Endothelial cell of umbilical vein (primary cell): ENCODE measurements around the gene SCAND1. TPM values are rescaled to one million over a fixed set of nuclear protein-coding genes. Genes with fewer than 3 reads are reported as not detected.

ENCODE experiments used
- BruUV-seq: library from RNA; stranded (reverse); fragments of 400-500 nt; replicated peaks from 2 replicates; lab custom pipeline; 2021; lab: Mats Ljungman, UMichigan
- CTCF ChIA-PET: fragments of 300-600, 350-600 bp; sonication (Branson Sonifier 250); formaldehyde crosslinking; loops from one replicate; lab custom pipeline; 2021; ENCODE audit warnings: antibody characterized with exemption, inconsistent platforms; lab: Charles Lee
- POLR2A ChIA-PET: fragments of 300-600, 350-600 bp; sonication (Branson Sonifier 250); formaldehyde crosslinking; loops from one replicate; lab custom pipeline; 2021; ENCODE audit warnings: antibody characterized with exemption, inconsistent platforms; lab: Charles Lee
- DNase-seq: peaks from one replicate; pipeline ENCODE4 v3.0.0-alpha.2; 2011; ENCODE audit warnings: low read depth, low spot score
- FAIRE-seq: peaks from 2 replicates; lab custom pipeline; 2011; peaks lifted over from hg19 to GRCh38; lab: Jason Lieb, UNC
- H2AFZ ChIP-seq: 2 replicates; pipeline ENCODE4 v1.6.0; 2012; ENCODE audit warnings: low read depth, low read length, control low read depth, inconsistent platforms
- H3K27ac ChIP-seq: 2 replicates; pipeline ENCODE4 v1.5.1; 2011; ENCODE audit warnings: low read depth, mild to moderate bottlenecking, control low read depth, low read length, moderate library complexity; ENCODE audit not compliant: insufficient read depth
- H3K27me3 ChIP-seq, 2 experiments: 2 replicates each; pipeline versions ENCODE4 v1.6.0 to v1.6.1; 2011; ENCODE audit warnings: low read length in 2 of 2, mixed read lengths in 1 of 2; ENCODE audit not compliant: control insufficient read depth in 2 of 2, insufficient read depth in 2 of 2
- H3K36me3 ChIP-seq, 2 experiments: 2 replicates in 1 of 2; 3 replicates in 1 of 2; pipeline ENCODE4 v1.5.1; 2011; ENCODE audit warnings: low read length in 2 of 2, mild to moderate bottlenecking in 1 of 2, moderate library complexity in 1 of 2; ENCODE audit not compliant: control insufficient read depth in 2 of 2, insufficient read depth in 2 of 2; ENCODE audit errors: extremely low read depth in 1 of 2
- H3K4me1 ChIP-seq: 3 replicates; pipeline ENCODE4 v1.5.1; 2011; ENCODE audit warnings: mild to moderate bottlenecking, low read length; ENCODE audit not compliant: control insufficient read depth, insufficient read depth; ENCODE audit errors: extremely low read depth
- H3K4me2 ChIP-seq: 2 replicates; pipeline ENCODE4 v1.6.1; 2011; ENCODE audit warnings: low read length, control low read depth, mixed read lengths; ENCODE audit not compliant: insufficient read depth
- H3K4me3 ChIP-seq, 3 experiments: fragments of 200-600 bp in 1 of 3; sonication (generic), shearing (Covaris generic) in 1 of 3; replicated peaks in 1 of 3; 2 replicates each; pipeline ENCODE4 v1.5.1; 2011 to 2016; ENCODE audit warnings: control low read depth in 3 of 3, low read length in 3 of 3, mild to moderate bottlenecking in 2 of 3, inconsistent platforms in 1 of 3, low read depth in 1 of 3, moderate library complexity in 1 of 3; ENCODE audit not compliant: insufficient read depth in 1 of 3
- H3K79me2 ChIP-seq: 2 replicates; pipeline ENCODE4 v1.6.0; 2012; ENCODE audit warnings: low read length, inconsistent platforms; ENCODE audit not compliant: control insufficient read depth, insufficient read depth
- H3K9ac ChIP-seq: replicated peaks from 2 replicates; pipeline ENCODE3; 2011; ENCODE audit warnings: low read length, control low read depth; ENCODE audit not compliant: insufficient read depth; ENCODE audit errors: extremely low read depth
- H3K9me1 ChIP-seq: replicated peaks from 3 replicates; pipeline ENCODE4 v1.6.0; 2011; ENCODE audit warnings: mild to moderate bottlenecking, low read length; ENCODE audit not compliant: control insufficient read depth, insufficient read depth; ENCODE audit errors: extremely low read depth
- H3K9me3 ChIP-seq: replicated peaks from 2 replicates; pipeline ENCODE4 v1.5.1; 2012; ENCODE audit warnings: low read length, inconsistent platforms; ENCODE audit not compliant: control insufficient read depth, insufficient read depth
- H4K20me1 ChIP-seq: replicated peaks from 2 replicates; pipeline ENCODE3; 2011; ENCODE audit warnings: mild to moderate bottlenecking, low read length; ENCODE audit not compliant: control insufficient read depth, insufficient read depth; ENCODE audit errors: extremely low read depth
- EZH2 ChIP-seq: IDR thresholded peaks from 2 replicates; pipeline ENCODE4 v1.6.1; 2012; ENCODE audit warnings: borderline replicate concordance, low read depth, mild to moderate bottlenecking, moderate library complexity, low read length, inconsistent platforms; ENCODE audit not compliant: severe bottlenecking
- FOS ChIP-seq: IDR thresholded peaks from 2 replicates; pipeline ENCODE4 v1.6.1; 2011; ENCODE audit warnings: mild to moderate bottlenecking, low read length, moderate library complexity, borderline replicate concordance; ENCODE audit not compliant: insufficient read depth
- GATA2 ChIP-seq: IDR thresholded peaks from 2 replicates; pipeline ENCODE4 v1.7.0; 2011; ENCODE audit warnings: low read depth, mild to moderate bottlenecking, moderate library complexity, mixed read lengths, low read length; ENCODE audit not compliant: insufficient read length, insufficient read depth
- JUN ChIP-seq: IDR thresholded peaks from 2 replicates; pipeline ENCODE4 v1.6.1; 2011; ENCODE audit warnings: borderline replicate concordance, low read depth; ENCODE audit not compliant: insufficient read length, insufficient read depth
- MAX ChIP-seq: IDR thresholded peaks from 2 replicates; pipeline ENCODE4 v1.6.1; 2011; ENCODE audit not compliant: insufficient read depth, insufficient read length
- MYC ChIP-seq: IDR thresholded peaks from one replicate; pipeline ENCODE4 v1.6.1; 2011; ENCODE audit warnings: mild to moderate bottlenecking, low read depth, low read length
- POLR2A ChIP-seq: IDR thresholded peaks from 2 replicates; pipeline ENCODE4 v1.6.1; 2012; ENCODE audit warnings: low read depth, mild to moderate bottlenecking, control low read depth, low read length
- POLR2AphosphoS5 ChIP-seq: IDR thresholded peaks from 2 replicates; pipeline ENCODE4 v1.6.1; 2012; ENCODE audit warnings: low read depth, mild to moderate bottlenecking, control low read depth, low read length, moderate library complexity; ENCODE audit not compliant: insufficient read depth
- dilution Hi-C: fragments of 300-500 bp; cut with MboI; formaldehyde crosslinking; loops from one replicate; pipeline ENCODE4 v1.15.0; 2019; ENCODE audit warnings: low sequenced_read_pairs; ENCODE audit not compliant: extremely low pct_ligation_motif_present
- intact Hi-C: fragments of 100-400 bp; cut with micrococcal nuclease; formaldehyde crosslinking; loops from one replicate; pipeline ENCODE4 v1.10.0; 2022
- polyA plus RNA-seq, 4 experiments: library from polyadenylated mRNA; depleted of rRNA in 3 of 4; stranded (reverse) in 3 of 4; unstranded in 1 of 4; fragments of >200 nt; gene quantifications; 2 replicates each; pipeline versions ENCODE4 v1.2.1 to v1.2.3, GENCODE V29; 2011 to 2012; ENCODE audit warnings: missing spikeins in 1 of 4
- total RNA-seq: library from RNA; stranded (reverse); gene quantifications from 2 replicates; pipeline ENCODE4 v1.2.3, GENCODE V29; 2021
- TF ChIP-seq, protein P1 (sequence below), 2 donors: IDR thresholded peaks; 1 replicate in 1 of 2; 2 replicates in 1 of 2; pipeline ENCODE4 v1.5.1; 2011; ENCODE audit warnings: low read length in 2 of 2, mild to moderate bottlenecking in 2 of 2, moderate library complexity in 2 of 2, control low read depth in 1 of 2, inconsistent platforms in 1 of 2, low read depth in 1 of 2; ENCODE audit not compliant: insufficient read depth in 1 of 2; ENCODE audit errors: extremely low read depth in 1 of 2

The SCAND1 gene
- total and polyA plus RNA-seq, 2 donors (not counting 3 experiments of a cell fraction or from before 2014, with no cell fraction given): 83.5 to 85.7 TPM

DNA sequence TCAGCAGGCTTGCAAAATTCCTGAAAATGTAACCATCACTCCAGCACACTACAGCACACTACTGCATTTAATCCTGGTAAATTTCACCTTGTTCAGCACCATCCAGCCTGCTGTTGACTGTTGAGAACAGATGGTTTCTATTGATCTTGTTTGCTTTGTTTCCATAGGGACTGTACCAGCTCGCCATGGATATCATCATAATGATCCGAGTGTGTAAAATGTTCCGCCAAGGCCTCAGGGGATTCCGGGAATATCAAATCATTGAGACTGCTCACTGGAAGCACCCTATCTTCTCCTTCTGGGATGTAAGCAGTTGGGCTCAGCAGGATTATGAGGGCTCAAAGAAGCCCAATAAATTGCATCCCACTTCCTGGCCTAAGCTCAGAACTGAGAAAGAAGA lies 18.2 kb upstream of the SCAND1 start:
- no TSS peak for BruUV-seq
- FAIRE-seq (no peak), DNase-seq (no peak)
- Histone ChIP-seq H3K27ac (no peak overlapping the region), H3K9me1 (no peaks in the 10 kb centered on the region), H3K4me2 (no peak overlapping the region), H3K36me3 (no peaks in the 10 kb centered on the region), H3K4me3 (no peak overlapping the region), H3K4me1 (no peaks in the 10 kb centered on the region), H2AFZ (no peak overlapping the region), H3K79me2 (no peaks in the 10 kb centered on the region), H3K27me3 (peaks cover 2 to 3% of the 10 kb centered on the region in 2 experiments), H4K20me1 (no peaks in the 10 kb centered on the region), H3K9ac (no peak overlapping the region), H3K9me3 (no peaks in the 10 kb centered on the region)
- dilution Hi-C loops: no loop called here
- CTCF ChIA-PET: interaction anchor here (0.6 to 2.1 kb wide), 4 partner anchors 13 to 166 kb away, joined by 3 to 7 read pairs (median 4); partner anchors contain the start of gene SCAND1
- POLR2A ChIA-PET: interaction anchor here (0.6 kb wide), 1 partner anchor 380 kb away, joined by 5 read pairs; no protein-coding TSS in a partner anchor
- intact Hi-C loops: no loop called here
- TF ChIP-seq POLR2A (no peak), MAX (no peak), MYC (no peak), JUN (no peak), EZH2 (no peak), GATA2 (no peak), POLR2AphosphoS5 (no peak), FOS (no peak)
- TF ChIP-seq, protein P1, sequence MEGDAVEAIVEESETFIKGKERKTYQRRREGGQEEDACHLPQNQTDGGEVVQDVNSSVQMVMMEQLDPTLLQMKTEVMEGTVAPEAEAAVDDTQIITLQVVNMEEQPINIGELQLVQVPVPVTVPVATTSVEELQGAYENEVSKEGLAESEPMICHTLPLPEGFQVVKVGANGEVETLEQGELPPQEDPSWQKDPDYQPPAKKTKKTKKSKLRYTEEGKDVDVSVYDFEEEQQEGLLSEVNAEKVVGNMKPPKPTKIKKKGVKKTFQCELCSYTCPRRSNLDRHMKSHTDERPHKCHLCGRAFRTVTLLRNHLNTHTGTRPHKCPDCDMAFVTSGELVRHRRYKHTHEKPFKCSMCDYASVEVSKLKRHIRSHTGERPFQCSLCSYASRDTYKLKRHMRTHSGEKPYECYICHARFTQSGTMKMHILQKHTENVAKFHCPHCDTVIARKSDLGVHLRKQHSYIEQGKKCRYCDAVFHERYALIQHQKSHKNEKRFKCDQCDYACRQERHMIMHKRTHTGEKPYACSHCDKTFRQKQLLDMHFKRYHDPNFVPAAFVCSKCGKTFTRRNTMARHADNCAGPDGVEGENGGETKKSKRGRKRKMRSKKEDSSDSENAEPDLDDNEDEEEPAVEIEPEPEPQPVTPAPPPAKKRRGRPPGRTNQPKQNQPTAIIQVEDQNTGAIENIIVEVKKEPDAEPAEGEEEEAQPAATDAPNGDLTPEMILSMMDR (IDR thresholded peaks at IDR 0.05; ENCODE audit: extremely low read depth in 1 of 2, insufficient read depth in 1 of 2, low read depth in 1 of 2, low read length in 2 of 2): no peak
